NCI-H1105 treated with DMSO at 0.1 percent for 48 hours (cell line): ENCODE measurements around the gene TFIP11.

Source experiments
- DNase-seq: peaks from one replicate; lab custom pipeline; 2025; lab: John Stamatoyannopoulos, UW

The TFIP11 gene

GRCh38 chr22:26512149-26512793 lies at the start of gene TFIP11:
TFIP11 (minus strand) TSS chr22:26512473; CDS start chr22:26510272, 2,201 bp downstream.
- DNase-seq, result peak; percentile 69

- DNase-seq, result no peak
Observed at GRCh38 chr22:26561756-26562417, 49.6 kb upstream of the TFIP11 start.

GRCh38 chr22:26559961-26560575 lies 47.8 kb upstream of the TFIP11 start:
- DNase-seq, result no peak

- no peak for DNase-seq
Observed at GRCh38 chr22:26558248-26558895, 46.1 kb upstream of the TFIP11 start.

GRCh38 chr22:26556904-26557303 lies 44.6 kb upstream of the TFIP11 start:
- no peak for DNase-seq

DNA sequence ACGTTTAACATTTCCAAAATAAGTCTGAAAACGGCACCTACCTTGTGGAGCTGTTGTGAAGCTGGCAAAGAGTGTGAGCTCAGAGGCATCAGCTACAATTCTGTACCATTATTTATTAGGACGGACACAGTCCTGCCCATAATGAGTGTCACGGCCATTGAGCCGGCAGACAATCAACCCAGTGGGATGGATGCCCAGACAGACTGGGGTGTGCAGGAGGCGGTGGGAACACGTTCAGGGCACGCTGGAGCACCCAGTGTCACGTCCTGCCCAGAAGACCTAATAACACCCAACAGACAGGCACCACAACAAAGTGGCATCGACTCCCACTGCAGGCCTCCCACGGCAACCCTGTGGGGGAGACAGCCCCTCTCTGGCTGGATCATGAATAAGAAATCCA lies 43.2 kb upstream of the TFIP11 start:
- DNase-seq, result no peak

GRCh38 chr22:26554956-26555355 lies 42.7 kb upstream of the TFIP11 start:
- DNase-seq, result no peak

DNA sequence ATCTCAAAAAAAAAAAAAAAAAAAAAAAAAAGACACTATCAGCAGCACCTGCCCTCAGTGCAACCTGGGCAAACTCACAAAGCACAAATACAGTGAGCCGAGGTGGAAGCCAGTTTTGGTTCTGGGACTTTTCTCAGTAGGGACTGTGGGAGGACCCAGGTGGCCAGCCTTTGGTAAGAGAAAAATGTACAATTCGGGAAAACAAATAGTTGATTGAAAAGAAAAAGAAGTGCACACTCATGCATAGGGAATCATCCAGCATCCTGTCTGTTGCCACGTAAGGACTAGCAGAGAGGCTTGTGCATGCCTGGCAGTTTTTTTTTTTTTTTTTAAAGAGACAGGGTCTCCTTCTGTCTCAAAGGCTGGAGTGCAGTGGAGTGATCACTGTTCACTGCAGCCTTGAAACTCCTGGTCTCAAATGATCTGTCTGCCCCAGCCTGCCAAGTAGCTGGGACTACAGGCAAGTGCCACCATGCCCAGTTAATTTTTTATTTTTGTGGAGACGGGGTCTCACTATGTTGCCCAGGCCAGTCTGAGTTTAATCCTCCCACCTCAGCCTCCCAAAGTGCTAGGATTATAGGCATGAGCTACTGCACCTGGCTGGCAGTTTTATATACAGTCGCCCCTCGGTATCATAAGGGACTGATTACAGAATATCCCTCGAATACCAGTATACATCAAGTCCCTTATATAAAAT lies 40.9 kb upstream of the TFIP11 start:
- peak; percentile 36 for DNase-seq

- no peak for DNase-seq
Observed at GRCh38 chr22:26552466-26552865, 40.2 kb upstream of the TFIP11 start.

DNA sequence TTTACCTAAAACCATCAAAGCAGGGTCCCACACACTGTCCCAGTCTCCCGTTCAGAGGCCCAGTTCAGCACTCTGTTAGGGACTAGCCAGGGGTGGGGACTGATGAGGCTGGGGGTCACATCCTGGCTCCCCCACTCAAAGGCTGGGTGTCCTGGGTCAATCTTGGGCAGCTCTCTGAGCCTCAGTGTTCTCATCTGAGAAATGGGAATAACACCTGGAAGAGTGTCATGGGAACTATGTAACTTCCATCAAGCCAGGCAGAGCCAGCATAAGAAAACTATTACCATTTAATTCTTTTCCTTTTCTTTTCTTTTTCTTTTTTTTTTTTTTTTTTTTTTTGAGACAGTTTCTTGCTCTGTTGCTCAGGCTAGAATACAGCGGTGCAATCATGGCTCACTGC lies 39.3 kb upstream of the TFIP11 start:
- no peak for DNase-seq

DNA sequence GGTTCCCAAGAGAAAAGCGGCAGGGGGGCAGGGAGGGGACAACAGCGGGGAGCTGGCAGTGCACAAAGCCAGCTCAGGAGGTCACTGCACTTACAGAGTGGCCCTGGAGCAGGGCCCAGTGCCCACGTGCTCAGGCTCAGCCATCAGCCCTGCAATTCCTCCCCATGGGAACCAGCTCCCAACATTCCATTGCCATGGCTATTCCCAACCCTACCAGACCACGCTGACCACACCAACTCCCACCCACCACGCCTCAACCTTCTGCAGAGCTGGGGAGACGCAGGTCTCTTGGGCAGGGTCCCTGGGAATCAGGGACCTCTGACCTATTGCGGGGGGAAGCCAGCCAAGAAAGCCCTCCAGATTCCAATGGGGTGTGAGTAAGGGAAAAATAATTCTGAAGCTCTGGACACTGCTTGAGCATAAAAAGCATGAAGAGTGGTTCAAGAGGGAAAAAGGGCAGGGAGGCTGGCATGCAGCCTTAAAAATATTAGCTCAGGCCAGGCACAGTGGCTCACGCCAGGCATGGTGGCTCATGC lies 38.3 kb upstream of the TFIP11 start:
- no peak for DNase-seq

DNA sequence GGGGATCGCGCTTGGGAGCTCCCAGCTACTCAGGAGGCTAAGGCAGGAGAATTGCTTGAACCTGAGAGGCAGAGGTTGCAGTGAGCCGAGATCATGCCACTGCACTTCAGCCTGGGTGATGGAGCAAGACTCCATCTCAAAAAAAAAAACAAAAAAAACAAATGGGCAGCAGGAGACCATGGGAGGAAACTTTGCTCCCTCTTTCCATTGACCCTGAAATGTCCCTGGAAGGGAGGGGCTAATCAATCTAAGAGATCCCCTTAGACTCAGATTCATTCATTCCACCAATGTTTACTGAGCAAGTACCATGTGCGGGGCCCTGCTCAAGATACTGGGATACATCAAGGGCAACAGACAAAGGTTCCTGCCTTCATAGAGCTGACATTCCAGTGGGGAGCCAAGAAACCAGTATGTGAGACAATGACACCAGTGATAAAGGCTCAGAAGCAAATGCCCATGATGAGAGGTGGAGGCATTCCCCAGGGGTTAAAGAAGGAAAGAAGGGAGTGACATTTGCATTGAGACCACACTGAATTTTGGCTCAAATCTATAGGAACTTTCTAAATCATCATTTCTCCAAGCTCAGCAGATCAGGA lies 37.7 kb upstream of the TFIP11 start:
- no peak for DNase-seq

DNA sequence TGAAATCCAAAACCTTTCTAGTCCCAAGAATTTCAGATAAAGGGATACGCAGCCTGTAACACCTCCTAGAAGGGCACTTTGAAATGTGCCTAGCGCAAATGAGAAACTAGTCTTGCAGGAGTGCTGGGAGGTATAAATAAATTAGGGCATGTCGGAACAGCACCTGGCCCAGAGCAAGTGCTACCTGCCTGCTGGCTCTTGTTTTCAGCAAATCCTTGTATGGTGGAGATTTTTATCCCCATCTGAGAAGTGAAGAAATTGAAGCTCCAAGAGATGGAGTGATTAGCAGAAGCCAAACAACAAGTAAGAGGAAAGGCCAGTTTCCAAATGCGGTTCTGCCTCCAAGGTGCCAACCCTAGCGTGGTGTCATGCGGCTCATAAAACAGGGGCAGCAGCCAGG lies 36.7 kb upstream of the TFIP11 start:
- DNase-seq, result peak; percentile 58

- DNase-seq, result no peak
Observed at GRCh38 chr22:26548303-26548702, 36.0 kb upstream of the TFIP11 start.

- no peak for DNase-seq
Observed at GRCh38 chr22:26547837-26548236, 35.6 kb upstream of the TFIP11 start.

GRCh38 chr22:26547426-26547825 lies 35.2 kb upstream of the TFIP11 start:
- no peak for DNase-seq

DNA sequence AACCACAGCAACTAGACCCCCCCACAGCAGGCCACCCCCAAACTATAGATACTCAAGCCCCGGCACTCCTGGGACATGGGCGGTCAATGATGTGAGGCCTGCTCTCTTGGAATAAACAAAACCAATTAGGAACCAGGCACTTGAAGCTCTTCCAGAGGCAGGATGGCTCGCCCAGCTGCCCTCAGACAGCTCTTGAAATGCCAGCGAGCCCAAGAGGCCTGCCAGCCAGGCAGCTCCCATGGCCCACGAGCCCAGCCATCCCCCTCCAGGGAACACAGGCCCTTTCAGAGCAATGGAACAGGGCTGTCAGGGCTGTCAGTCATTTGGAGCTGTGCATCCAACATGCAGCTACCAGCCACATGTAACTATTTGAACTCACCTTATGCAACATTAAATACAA lies 34.0 kb upstream of the TFIP11 start:
- DNase-seq, result peak; percentile 31

DNA sequence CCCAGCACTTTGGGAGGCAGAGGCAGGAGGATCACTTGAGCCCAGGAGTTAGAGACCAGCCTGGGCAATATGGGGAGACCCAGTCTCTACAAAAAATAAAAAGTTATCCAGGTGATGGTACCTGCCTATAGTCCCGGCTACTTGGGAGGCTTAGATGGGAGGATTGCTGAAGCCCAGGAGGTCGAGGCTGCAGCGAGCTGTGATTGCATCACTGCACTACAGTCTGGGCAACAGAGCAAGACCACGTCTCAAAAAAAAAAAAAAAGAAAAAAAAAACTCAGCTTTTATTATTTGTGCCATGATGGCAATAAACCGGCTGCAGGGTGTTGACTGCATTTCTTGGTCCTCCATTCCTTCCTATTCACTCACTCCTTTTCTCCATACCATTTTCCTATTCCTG lies 33.6 kb upstream of the TFIP11 start:
- DNase-seq, result no peak

DNA sequence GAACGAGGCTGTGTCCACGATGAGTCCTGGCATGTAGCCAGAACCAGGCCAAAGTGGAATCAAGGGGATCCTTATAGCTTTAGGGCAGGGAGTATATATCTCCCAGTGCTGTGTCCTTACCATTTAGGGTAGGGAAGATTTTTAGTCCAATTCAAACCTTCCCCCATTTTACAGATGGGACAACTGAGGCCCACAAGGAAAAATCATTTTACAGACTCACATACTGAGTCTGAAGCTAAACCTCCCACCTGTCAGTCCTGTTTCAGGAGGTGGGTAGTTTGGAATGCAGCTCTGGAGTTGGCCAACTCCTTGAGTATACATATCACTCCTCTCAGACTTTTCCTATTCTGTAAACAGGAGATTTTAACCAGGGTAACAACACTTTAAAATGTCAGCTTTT lies 33.1 kb upstream of the TFIP11 start:
- no peak for DNase-seq

GRCh38 chr22:26544489-26544888 lies 32.2 kb upstream of the TFIP11 start:
- DNase-seq, result no peak

- no peak for DNase-seq
Observed at GRCh38 chr22:26542831-26543230, 30.6 kb upstream of the TFIP11 start.
